ENCODE measurements around the gene SCIMP.

The SCIMP gene

GRCh38 chr17:5234645-5235576 lies at the start of gene SCIMP:
SCIMP (minus strand) TSS chr17:5234860; CDS start chr17:5234755, 105 bp downstream.
- intact Hi-C loops (cut with DNase I) = loop anchor here (5.0 kb wide), 1 partner anchor 43 kb away; the partner anchor contains the start of gene ZNF594
- DNase-seq = peak in 3 of 10 donors; percentile 14 to 85 (median 35)

- intact Hi-C loops (cut with DNase I) = no loop called here
Observed at GRCh38 chr17:5283571-5284315, 49.1 kb upstream of the SCIMP start.

GRCh38 chr17:5282642-5283217 lies 48.1 kb upstream of the SCIMP start:
- intact Hi-C loops (cut with DNase I) = no loop called here
- peak in 9 of 10 donors; percentile 13 to 86 (median 26) for DNase-seq

More at GRCh38 chr17:5283571-5284315, 49.1 kb upstream of the SCIMP start:
- DNase-seq = no peak

GRCh38 chr17:5281814-5282641 lies 47.4 kb upstream of the SCIMP start, which contains the start of gene RABEP1:
RABEP1 (plus strand) TSS chr17:5282284; CDS start chr17:5282487, 203 bp downstream.
- intact Hi-C loops (cut with DNase I) = no loop called here
- DNase-seq = peak; percentile 87 to 98 (median 90)

- intact Hi-C loops (cut with DNase I) = no loop called here
- no peak for DNase-seq
Observed at GRCh38 chr17:5272322-5272721, 37.7 kb upstream of the SCIMP start.

- no peak for DNase-seq
- intact Hi-C loops (cut with DNase I) = no loop called here
Observed at GRCh38 chr17:5269241-5269960, 34.7 kb upstream of the SCIMP start.

- DNase-seq = no peak
Observed at GRCh38 chr17:5264893-5265292, 30.2 kb upstream of the SCIMP start.

GRCh38 chr17:5263441-5263840 lies 28.8 kb upstream of the SCIMP start:
- intact Hi-C loops (cut with DNase I) = no loop called here
- no peak for DNase-seq

More at GRCh38 chr17:5264893-5265292, 30.2 kb upstream of the SCIMP start:
- intact Hi-C loops (cut with DNase I) = no loop called here

GRCh38 chr17:5262416-5262991 lies 27.8 kb upstream of the SCIMP start:
- no peak for DNase-seq
- intact Hi-C loops (cut with DNase I) = no loop called here

- no peak for DNase-seq
- intact Hi-C loops (cut with DNase I) = no loop called here
Observed at GRCh38 chr17:5260542-5260941, 25.9 kb upstream of the SCIMP start.

- no peak for DNase-seq
- intact Hi-C loops (cut with DNase I) = no loop called here
Observed at GRCh38 chr17:5257124-5257523, 22.5 kb upstream of the SCIMP start.

- intact Hi-C loops (cut with DNase I) = no loop called here
- peak in 1 of 10 donors; percentile 69 for DNase-seq
Observed at GRCh38 chr17:5254903-5255521, 20.4 kb upstream of the SCIMP start.

- peak in 1 of 10 donors; percentile 61 for DNase-seq
- intact Hi-C loops (cut with DNase I) = no loop called here
Observed at GRCh38 chr17:5254414-5254813, 19.8 kb upstream of the SCIMP start.

- intact Hi-C loops (cut with DNase I) = loop anchor here (1.0 kb wide), 1 partner anchor 58 kb away; no protein-coding TSS in a partner anchor
- peak in 6 of 10 donors; percentile 38 to 87 (median 60) for DNase-seq
Observed at GRCh38 chr17:5249615-5250014, 15.0 kb upstream of the SCIMP start.

- intact Hi-C loops (cut with DNase I) = loop anchor here (1.0 kb wide), 1 partner anchor 58 kb away; no protein-coding TSS in a partner anchor
- DNase-seq = peak in 1 of 10 donors; percentile 80
Observed at GRCh38 chr17:5248821-5249479, 14.3 kb upstream of the SCIMP start.

- intact Hi-C loops (cut with DNase I) = no loop called here
- DNase-seq = no peak
Observed at GRCh38 chr17:5247621-5248020, 13.0 kb upstream of the SCIMP start.

GRCh38 chr17:5241861-5242671 lies 7.4 kb upstream of the SCIMP start:
- intact Hi-C loops (cut with DNase I) = no loop called here
- peak in 1 of 10 donors; percentile 57 for DNase-seq
